ENCODE data around the gene DNAJC7. TPM values are rescaled to one million over a fixed set of nuclear protein-coding genes. Genes with fewer than 3 reads are reported as not detected.

DNAJC7 gene
- 10 to 100 TPM; 86.6 to 94.8 TPM for total RNA-seq

- H3K4me3 Mint-ChIP-seq: peak within 1 kb of the TSS; percentile 100
- peak; percentile 95 for DNase-seq
- peak; percentile 88 for ATAC-seq
- peaks cover 61% of the 10 kb centered on the region for H3K4me1 Mint-ChIP-seq
- peak within 1 kb of the TSS; percentile 99 for H3K27ac Mint-ChIP-seq
- H3K9me3 Mint-ChIP-seq (ENCODE audit: low read depth): no peaks in the 10 kb centered on the region
- no peaks in the 10 kb centered on the region for H3K27me3 Mint-ChIP-seq
- intact Hi-C loops (cut with DNase I, micrococcal nuclease): loop anchor here (1.0 to 5.0 kb wide), 13 partner anchors 51 to 520 kb away; partner anchors contain the start of genes KLHL11 (in 2 of the 2), CNP (in 1 of the 2), KAT2A (in 1 of the 2) and KCNH4 (in 1 of the 2)
- POLR2A ChIA-PET: interaction anchor here (0.6 to 1.8 kb wide), 8 partner anchors 51 to 325 kb away, joined by 3 to 23 read pairs (median 4); partner anchors contain the start of genes CNP and ODAD4
- peaks cover 32% of the 10 kb centered on the region for H3K36me3 Mint-ChIP-seq (ENCODE audit: low read depth)
- CTCF ChIA-PET: interaction anchor here (0.6 to 3.4 kb wide), 28 partner anchors 9 to 1775 kb away, joined by 3 to 18 read pairs (median 4); partner anchors contain the start of genes DHX58, KAT2A, KCNH4 and KLHL11
Measured at GRCh38 chr17:42016941-42017865, at the start of gene DNAJC7. DNAJC7 (minus strand) TSS chr17:42017439; CDS start chr17:42017416, 23 bp downstream.

- CTCF ChIA-PET: interaction anchor here (0.6 to 2.1 kb wide), 17 partner anchors 9 to 88 kb away, joined by 3 to 9 read pairs (median 3); partner anchors contain the start of genes DNAJC7 and KAT2A
- POLR2A ChIA-PET: no interaction called here
- peak overlapping the region; percentile 1 for H3K27ac Mint-ChIP-seq
- no peaks in the 10 kb centered on the region for H3K36me3 Mint-ChIP-seq (ENCODE audit: low read depth)
- intact Hi-C loops (cut with DNase I, micrococcal nuclease): no loop called here
- no peak for DNase-seq
- H3K9me3 Mint-ChIP-seq (ENCODE audit: low read depth): no peaks in the 10 kb centered on the region
- H3K4me1 Mint-ChIP-seq: peaks cover 15% of the 10 kb centered on the region
- no peak overlapping the region for H3K4me3 Mint-ChIP-seq
- no peaks in the 10 kb centered on the region for H3K27me3 Mint-ChIP-seq
- no peak for ATAC-seq
Measured at GRCh38 chr17:42065201-42065600, 48.0 kb upstream of the DNAJC7 start.

- no peak overlapping the region for H3K27ac Mint-ChIP-seq
- CTCF ChIA-PET: interaction anchor here (0.6 to 1.7 kb wide), 3 partner anchors 37 to 219 kb away, joined by 3 to 4 read pairs (median 3); no protein-coding TSS in a partner anchor
- no peak for ATAC-seq
Measured at GRCh38 chr17:42062681-42063080, 45.4 kb upstream of the DNAJC7 start.

GRCh38 chr17:42061646-42062487, 44.6 kb upstream of the DNAJC7 start:
- ATAC-seq (no peak), DNase-seq (no peak)
- Mint-ChIP-seq H3K27ac (no peak overlapping the region), H3K27me3 (no peaks in the 10 kb centered on the region), H3K9me3 (ENCODE audit: low read depth) (no peaks in the 10 kb centered on the region), H3K4me1 (peaks cover 15% of the 10 kb centered on the region), H3K36me3 (ENCODE audit: low read depth) (no peaks in the 10 kb centered on the region), H3K4me3 (no peak overlapping the region)
- intact Hi-C loops (cut with DNase I, micrococcal nuclease): no loop called here
- CTCF ChIA-PET: no interaction called here
- POLR2A ChIA-PET: no interaction called here

More at GRCh38 chr17:42062681-42063080, 45.4 kb upstream of the DNAJC7 start:
- Mint-ChIP-seq H3K4me1 (peaks cover 15% of the 10 kb centered on the region), H3K36me3 (ENCODE audit: low read depth) (no peaks in the 10 kb centered on the region), H3K4me3 (no peak overlapping the region), H3K9me3 (ENCODE audit: low read depth) (no peaks in the 10 kb centered on the region), H3K27me3 (no peaks in the 10 kb centered on the region)
- POLR2A ChIA-PET: no interaction called here
- no peak for DNase-seq
- intact Hi-C loops (cut with DNase I, micrococcal nuclease): loop anchor here in 1 of 2 experiments (1.0 kb wide), 1 partner anchor 99 kb away; no protein-coding TSS in a partner anchor

DNA sequence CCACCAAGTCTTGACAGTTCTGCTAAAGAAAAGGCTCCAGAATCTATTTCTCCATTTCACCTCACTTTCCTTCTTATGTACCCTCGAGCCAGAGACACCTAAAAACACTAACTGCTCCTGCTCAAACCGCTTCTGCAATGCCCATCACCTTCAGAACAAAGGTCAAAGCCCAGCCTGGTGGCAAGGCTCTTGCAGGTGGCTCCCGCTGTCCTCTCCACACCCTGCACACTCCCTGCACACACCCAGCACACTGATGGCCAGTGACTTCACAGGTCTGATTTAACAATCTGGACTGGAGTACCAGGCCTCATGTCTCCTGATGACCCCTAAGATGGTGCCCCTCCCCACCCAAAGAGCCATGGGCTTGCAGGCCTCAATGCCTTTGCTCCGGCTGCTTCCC, 43.0 kb upstream of the DNAJC7 start:
- CTCF ChIA-PET: interaction anchor here (0.7 to 1.8 kb wide), 2 partner anchors 35 to 37 kb away, joined by 3 to 7 read pairs; no protein-coding TSS in a partner anchor
- ATAC-seq: no peak
- no peak overlapping the region for H3K27ac Mint-ChIP-seq

DNA sequence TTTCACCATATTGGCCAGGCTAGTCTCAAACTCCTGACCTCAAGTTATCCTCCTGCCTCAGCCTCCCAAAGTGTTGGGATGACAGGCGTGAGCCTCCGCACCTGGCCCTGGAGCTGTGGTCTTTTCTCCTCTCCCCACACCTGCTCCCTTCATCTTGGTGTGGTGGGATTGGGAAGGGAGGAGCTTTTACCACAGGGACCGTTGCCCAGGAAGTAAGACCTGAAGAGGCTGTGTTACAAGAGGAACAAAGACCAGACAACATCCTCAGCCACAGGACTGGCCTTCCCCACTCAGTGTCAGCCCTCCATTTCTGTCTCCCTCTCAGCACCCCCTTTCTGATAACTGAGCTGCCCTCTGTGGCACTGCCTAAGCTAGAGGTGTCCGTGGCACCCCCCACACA, 42.6 kb upstream of the DNAJC7 start:
- Mint-ChIP-seq H3K9me3 (ENCODE audit: low read depth) (no peaks in the 10 kb centered on the region), H3K27me3 (no peaks in the 10 kb centered on the region), H3K4me3 (no peak overlapping the region), H3K4me1 (peaks cover 16% of the 10 kb centered on the region), H3K36me3 (ENCODE audit: low read depth) (no peaks in the 10 kb centered on the region), H3K27ac (no peak overlapping the region)
- ATAC-seq (no peak), DNase-seq (no peak)
- CTCF ChIA-PET: interaction anchor here (1.8 kb wide), 1 partner anchor 35 kb away, joined by 7 read pairs; no protein-coding TSS in a partner anchor
- POLR2A ChIA-PET: interaction anchor here (0.7 kb wide), 1 partner anchor 869 kb away, joined by 3 read pairs; no protein-coding TSS in a partner anchor
- intact Hi-C loops (cut with DNase I, micrococcal nuclease): no loop called here

More for the DNA sequence above, 43.0 kb upstream of the DNAJC7 start:
- no peaks in the 10 kb centered on the region for H3K27me3 Mint-ChIP-seq
- no peak overlapping the region for H3K4me3 Mint-ChIP-seq
- POLR2A ChIA-PET: interaction anchor here (0.7 kb wide), 1 partner anchor 869 kb away, joined by 3 read pairs; no protein-coding TSS in a partner anchor
- no peaks in the 10 kb centered on the region for H3K9me3 Mint-ChIP-seq (ENCODE audit: low read depth)
- intact Hi-C loops (cut with DNase I, micrococcal nuclease): no loop called here
- H3K36me3 Mint-ChIP-seq (ENCODE audit: low read depth): no peaks in the 10 kb centered on the region
- DNase-seq: no peak
- H3K4me1 Mint-ChIP-seq: peaks cover 17% of the 10 kb centered on the region

DNA sequence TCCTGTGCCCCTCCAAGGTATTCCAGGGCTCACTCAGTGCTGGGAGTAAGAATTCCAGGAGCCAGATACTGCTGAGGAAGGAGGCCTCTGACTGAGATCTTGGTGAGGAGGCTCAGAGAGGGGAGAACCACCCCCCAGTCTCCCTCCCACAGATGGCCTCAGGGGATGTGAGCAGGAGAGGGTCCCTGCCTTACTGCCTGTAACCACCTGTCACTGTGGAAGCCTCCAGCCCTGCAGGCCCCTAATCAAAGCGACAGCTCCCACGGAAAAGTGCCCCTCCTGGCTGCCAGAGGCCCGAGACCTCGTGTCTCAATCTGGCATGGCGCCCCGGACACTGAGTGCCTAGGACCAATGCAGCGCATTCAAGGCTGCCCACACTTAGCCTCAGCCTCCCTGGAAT, 40.8 kb upstream of the DNAJC7 start:
- ChIA-PET POLR2A (no interaction called here), CTCF (interaction anchor here (1.1 kb wide), 1 partner anchor 10 kb away, joined by 5 read pairs; no protein-coding TSS in a partner anchor)
- DNase-seq (no peak), ATAC-seq (no peak)
- no peak overlapping the region for H3K4me3 Mint-ChIP-seq
- no peaks in the 10 kb centered on the region for H3K36me3 Mint-ChIP-seq (ENCODE audit: low read depth)
- peaks cover 5% of the 10 kb centered on the region for H3K27me3 Mint-ChIP-seq
- H3K4me1 Mint-ChIP-seq: peaks cover 3% of the 10 kb centered on the region
- H3K27ac Mint-ChIP-seq: no peak overlapping the region
- no peaks in the 10 kb centered on the region for H3K9me3 Mint-ChIP-seq (ENCODE audit: low read depth)
- intact Hi-C loops (cut with DNase I, micrococcal nuclease): no loop called here

DNA sequence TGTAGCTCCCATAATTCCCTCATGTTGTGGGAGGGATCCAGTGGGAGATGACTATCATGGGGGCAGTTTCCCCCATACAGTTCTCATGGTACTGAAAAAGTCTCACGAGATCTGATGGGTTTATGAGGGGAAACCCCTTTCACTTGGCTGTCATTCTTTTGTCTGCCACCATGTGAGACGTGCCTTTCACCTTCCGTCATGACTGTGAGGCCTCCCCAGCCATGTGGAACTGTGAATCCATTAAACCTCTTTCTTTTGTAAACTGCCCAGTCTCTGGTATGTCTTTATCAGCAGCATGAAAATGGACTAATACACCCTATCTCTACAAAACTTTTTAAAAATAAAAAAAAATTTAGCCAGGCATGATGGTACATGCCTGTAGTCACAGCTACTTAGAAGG, 39.4 kb upstream of the DNAJC7 start:
- intact Hi-C loops (cut with DNase I, micrococcal nuclease): no loop called here
- H3K27me3 Mint-ChIP-seq: peaks cover 15% of the 10 kb centered on the region
- CTCF ChIA-PET: interaction anchor here (1.3 to 1.5 kb wide), 2 partner anchors 11 to 63 kb away, joined by 3 read pairs; no protein-coding TSS in a partner anchor
- H3K27ac Mint-ChIP-seq: no peak overlapping the region
- H3K4me1 Mint-ChIP-seq: peaks cover 3% of the 10 kb centered on the region
- POLR2A ChIA-PET: no interaction called here
- ATAC-seq (peak; percentile 31), DNase-seq (no peak)
- no peaks in the 10 kb centered on the region for H3K36me3 Mint-ChIP-seq (ENCODE audit: low read depth)
- H3K4me3 Mint-ChIP-seq: no peak overlapping the region
- H3K9me3 Mint-ChIP-seq (ENCODE audit: low read depth): no peaks in the 10 kb centered on the region

GRCh38 chr17:42055496-42055895, 38.3 kb upstream of the DNAJC7 start:
- H3K9me3 Mint-ChIP-seq (ENCODE audit: low read depth): no peaks in the 10 kb centered on the region
- POLR2A ChIA-PET: interaction anchor here (0.5 kb wide), 1 partner anchor 180 kb away, joined by 4 read pairs; no protein-coding TSS in a partner anchor
- H3K4me1 Mint-ChIP-seq: peaks cover 5% of the 10 kb centered on the region
- peak; percentile 60 for ATAC-seq
- H3K36me3 Mint-ChIP-seq (ENCODE audit: low read depth): no peaks in the 10 kb centered on the region
- CTCF ChIA-PET: interaction anchor here (0.6 to 1.5 kb wide), 5 partner anchors 12 to 91 kb away, joined by 3 to 6 read pairs (median 3); no protein-coding TSS in a partner anchor
- no peak overlapping the region for H3K4me3 Mint-ChIP-seq
- intact Hi-C loops (cut with DNase I, micrococcal nuclease): no loop called here
- peak; percentile 38 for DNase-seq
- H3K27me3 Mint-ChIP-seq: peaks cover 21% of the 10 kb centered on the region
- H3K27ac Mint-ChIP-seq: no peak overlapping the region

- ChIA-PET POLR2A (interaction anchor here (0.5 kb wide), 1 partner anchor 181 kb away, joined by 4 read pairs; no protein-coding TSS in a partner anchor), CTCF (interaction anchor here (0.6 to 1.2 kb wide), 3 partner anchors 12 to 63 kb away, joined by 3 read pairs; no protein-coding TSS in a partner anchor)
- no peak overlapping the region for H3K4me3 Mint-ChIP-seq
- H3K36me3 Mint-ChIP-seq (ENCODE audit: low read depth): no peaks in the 10 kb centered on the region
- no peak for DNase-seq
- no peak overlapping the region for H3K27ac Mint-ChIP-seq
- H3K9me3 Mint-ChIP-seq (ENCODE audit: low read depth): no peaks in the 10 kb centered on the region
- H3K27me3 Mint-ChIP-seq: peaks cover 21% of the 10 kb centered on the region
- ATAC-seq: no peak
- intact Hi-C loops (cut with DNase I, micrococcal nuclease): no loop called here
- H3K4me1 Mint-ChIP-seq: peaks cover 6% of the 10 kb centered on the region
Measured at GRCh38 chr17:42055027-42055426, 37.8 kb upstream of the DNAJC7 start.

Measured in activated CD4-positive, alpha-beta T cell treated with anti-CD3 and anti-CD28 coated beads for 36 hours (primary cell).